Measurements from ENCODE around the gene CBLN1. TPM values are rescaled to one million over a fixed set of nuclear protein-coding genes. Genes with fewer than 3 reads are reported as not detected.

The CBLN1 gene
- total and polyA plus RNA-seq, 9 of the 15 experiments (the other 6 are each of a cell fraction or from before 2014, with no cell fraction given), result not detected

GRCh38 chr16:49275870-49276269 is 5.8 kb downstream of the CBLN1 start:
- no peak for DNase-seq (ENCODE audit: extremely low read depth in 1 of 4, low spot score in 3 of 4)
- H3K9ac ChIP-seq (ENCODE audit: insufficient read depth in 1 of 2, low read depth in 2 of 2, low read length in 2 of 2), result no peak overlapping the region
- no peak for TF ChIP-seq SMAD2 (IDR thresholded peaks at IDR 0.05; ENCODE audit: low read depth, low read length)
- no peak for TF ChIP-seq ETV5 (CRISPR knock-in tag; IDR thresholded peaks at IDR 0.05; ENCODE audit: low read depth)
- no peak for TF ChIP-seq ZNF561 (CRISPR knock-in tag; conservative IDR thresholded peaks at IDR 0.05)
- no peak for TF ChIP-seq ZBTB12 (CRISPR knock-in tag; IDR thresholded peaks at IDR 0.05)
- TF ChIP-seq ZFP30 (CRISPR knock-in tag; IDR thresholded peaks at IDR 0.05; ENCODE audit: borderline replicate concordance), result no peak
- no peak for TF ChIP-seq MCM7 (IDR thresholded peaks at IDR 0.05)
- TF ChIP-seq PHF21A (IDR thresholded peaks at IDR 0.05; ENCODE audit: borderline replicate concordance, low read depth), result no peak
- no peak for TF ChIP-seq ZNF76 (CRISPR knock-in tag; IDR thresholded peaks at IDR 0.05; ENCODE audit: borderline replicate concordance)
- TF ChIP-seq ZNF239 (CRISPR knock-in tag; IDR thresholded peaks at IDR 0.05), result no peak
- no peak for TF ChIP-seq NUFIP1 (IDR thresholded peaks at IDR 0.05; ENCODE audit: partially characterized antibody)
- TF ChIP-seq TCF15 (CRISPR knock-in tag; IDR thresholded peaks at IDR 0.05), result no peak
- no peak for TF ChIP-seq ZFX (CRISPR knock-in tag; IDR thresholded peaks at IDR 0.05)
- TF ChIP-seq ZC3H4 (CRISPR knock-in tag; IDR thresholded peaks at IDR 0.05; ENCODE audit: borderline replicate concordance), result no peak
- TF ChIP-seq NCOA6 (IDR thresholded peaks at IDR 0.05), result no peak
- no peak for TF ChIP-seq ZNF282 (CRISPR knock-in tag; IDR thresholded peaks at IDR 0.05)
- TF ChIP-seq HSF4 (CRISPR knock-in tag; IDR thresholded peaks at IDR 0.05; ENCODE audit: borderline replicate concordance), result no peak
- TF ChIP-seq ZFP36 (IDR thresholded peaks at IDR 0.05; ENCODE audit: low read depth, low read length, partially characterized antibody), result no peak
- TF ChIP-seq C11orf30 (IDR thresholded peaks at IDR 0.05; ENCODE audit: low read depth), result no peak
- no peak for TF ChIP-seq PRDM10 (IDR thresholded peaks at IDR 0.05; ENCODE audit: partially characterized antibody)
- no peaks in the 10 kb centered on the region for H3K36me3 ChIP-seq (ENCODE audit: control insufficient read depth, insufficient read depth, low read length)
- peaks cover 24 to 67% of the 10 kb centered on the region in 2 experiments for H3K27me3 ChIP-seq (ENCODE audit: control insufficient read depth in 2 of 2, insufficient read depth in 2 of 2, low read length in 2 of 2)
- in situ Hi-C loops (cut with MboI), result no loop called here
- no peak for FAIRE-seq
- no peaks in the 10 kb centered on the region for H3K9me1 ChIP-seq (ENCODE audit: control insufficient read depth, insufficient read depth, low read length)
- no peak overlapping the region for H3K4me2 ChIP-seq (ENCODE audit: insufficient read depth, low read length)
- ChIA-PET CTCF (ENCODE audit: low intra/inter-chr PET ratio) (no interaction called here), POLR2A (no interaction called here)
- H3K4me3 ChIP-seq, result no peak overlapping the region
- H2AFZ ChIP-seq (ENCODE audit: low read depth, low read length), result no peak overlapping the region
- ATAC-seq, result no peak
- H4K20me1 ChIP-seq (replicated peaks; ENCODE audit: control insufficient read depth, insufficient read depth, low read length), result no peaks in the 10 kb centered on the region
- no peak overlapping the region for H3K27ac ChIP-seq (ENCODE audit: extremely low read depth, low read depth, low read length)
- no peaks in the 10 kb centered on the region for H3K9me3 ChIP-seq (replicated peaks; ENCODE audit: control insufficient read depth, insufficient read depth, low read depth, low read length)
- no peaks in the 10 kb centered on the region for H3K4me1 ChIP-seq (replicated peaks in 1 of 2; ENCODE audit: control insufficient read depth in 2 of 2, insufficient read depth in 2 of 2, low read length in 2 of 2)
- intact Hi-C loops (cut with micrococcal nuclease), result no loop called here
- 0% methylated on average over 5 of the region's 5 CpGs for WGBS (ENCODE audit: insufficient coverage, low coverage, missing lambda C conversion rate)
- H3K79me2 ChIP-seq (ENCODE audit: control insufficient read depth, insufficient read depth, low read length), result no peaks in the 10 kb centered on the region
- BruUV-seq (replicated peaks), result no TSS peak
